Fibroblast of villous mesenchyme (primary cell): ENCODE data around the gene CPNE4. TPM values are rescaled to one million over a fixed set of nuclear protein-coding genes. Genes with fewer than 3 reads are reported as not detected.

ENCODE experiments used
- DNase-seq: peaks from one replicate; pipeline ENCODE4 v3.0.0-alpha.2; 2010; ENCODE audit warnings: low read depth
- H3K4me3 ChIP-seq: 2 replicates; pipeline ENCODE4 v1.5.1; 2011; ENCODE audit warnings: low read depth, mild to moderate bottlenecking, low read length
- total RNA-seq: library from RNA; depleted of rRNA; stranded (reverse); fragments of >200 nt; gene quantifications from 2 replicates; pipeline ENCODE4 v1.2.3, GENCODE V29; 2012
- TF ChIP-seq, protein P1 (sequence below): IDR thresholded peaks from 2 replicates; pipeline ENCODE4 v1.5.1; 2012; ENCODE audit warnings: low read depth, mild to moderate bottlenecking, low read length; ENCODE audit not compliant: insufficient read depth

The CPNE4 gene
- total RNA-seq, 1 donor, result not detected

- no peak overlapping the region for H3K4me3 ChIP-seq
- TF ChIP-seq, protein P1, sequence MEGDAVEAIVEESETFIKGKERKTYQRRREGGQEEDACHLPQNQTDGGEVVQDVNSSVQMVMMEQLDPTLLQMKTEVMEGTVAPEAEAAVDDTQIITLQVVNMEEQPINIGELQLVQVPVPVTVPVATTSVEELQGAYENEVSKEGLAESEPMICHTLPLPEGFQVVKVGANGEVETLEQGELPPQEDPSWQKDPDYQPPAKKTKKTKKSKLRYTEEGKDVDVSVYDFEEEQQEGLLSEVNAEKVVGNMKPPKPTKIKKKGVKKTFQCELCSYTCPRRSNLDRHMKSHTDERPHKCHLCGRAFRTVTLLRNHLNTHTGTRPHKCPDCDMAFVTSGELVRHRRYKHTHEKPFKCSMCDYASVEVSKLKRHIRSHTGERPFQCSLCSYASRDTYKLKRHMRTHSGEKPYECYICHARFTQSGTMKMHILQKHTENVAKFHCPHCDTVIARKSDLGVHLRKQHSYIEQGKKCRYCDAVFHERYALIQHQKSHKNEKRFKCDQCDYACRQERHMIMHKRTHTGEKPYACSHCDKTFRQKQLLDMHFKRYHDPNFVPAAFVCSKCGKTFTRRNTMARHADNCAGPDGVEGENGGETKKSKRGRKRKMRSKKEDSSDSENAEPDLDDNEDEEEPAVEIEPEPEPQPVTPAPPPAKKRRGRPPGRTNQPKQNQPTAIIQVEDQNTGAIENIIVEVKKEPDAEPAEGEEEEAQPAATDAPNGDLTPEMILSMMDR, result no peak
- DNase-seq, result no peak
Observed at GRCh38 chr3:131804565-131805133, 230.2 kb downstream of the CPNE4 start.

GRCh38 chr3:131803113-131803512 lies 231.7 kb downstream of the CPNE4 start:
- no peak for DNase-seq
- TF ChIP-seq, protein P1, result no peak
- no peak overlapping the region for H3K4me3 ChIP-seq

DNA sequence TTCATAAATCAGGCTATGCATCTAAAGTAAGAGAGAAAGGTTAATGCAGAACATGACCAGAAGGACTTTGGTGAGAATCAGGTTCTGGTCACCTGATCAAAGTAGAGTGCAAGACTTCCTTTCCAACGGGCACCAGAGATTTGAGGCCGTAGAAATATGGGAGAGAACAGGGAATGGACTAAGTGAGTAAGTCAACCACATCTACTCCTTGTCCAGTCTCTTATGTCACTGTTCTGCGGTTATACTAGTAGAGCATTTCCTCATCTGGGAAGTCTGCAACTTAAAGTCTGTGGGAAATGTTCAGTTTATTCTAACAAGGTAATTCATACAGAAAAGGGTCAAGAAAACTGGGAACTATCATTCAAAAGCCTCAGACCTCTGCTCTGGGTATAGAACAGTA lies 232.8 kb downstream of the CPNE4 start:
- TF ChIP-seq, protein P1, result no peak
- no peak for DNase-seq
- H3K4me3 ChIP-seq, result no peak overlapping the region

DNA sequence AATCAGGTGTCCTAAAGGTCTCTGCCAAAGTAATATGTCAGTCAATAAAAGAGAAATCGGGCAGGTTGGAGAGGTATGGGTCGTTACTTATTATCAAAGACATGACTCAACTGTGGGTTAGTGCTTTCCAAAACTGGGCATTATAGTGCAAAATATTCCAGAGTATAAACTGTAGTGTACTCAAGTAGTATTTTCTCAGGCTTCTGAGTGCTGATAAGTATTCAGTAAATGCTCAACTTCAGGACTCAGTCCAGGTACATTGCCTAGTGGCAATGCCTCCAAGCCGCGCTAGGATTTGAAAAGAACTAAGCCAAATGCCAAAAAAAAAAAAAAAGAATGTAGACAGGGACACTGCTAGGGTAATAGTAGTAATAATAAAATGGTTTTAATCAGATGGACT lies 233.2 kb downstream of the CPNE4 start:
- TF ChIP-seq, protein P1, result no peak
- DNase-seq, result no peak
- no peak overlapping the region for H3K4me3 ChIP-seq

- no peak overlapping the region for H3K4me3 ChIP-seq
- DNase-seq, result no peak
- TF ChIP-seq, protein P1, result no peak
Observed at GRCh38 chr3:131797776-131798175, 237.0 kb downstream of the CPNE4 start.

DNA sequence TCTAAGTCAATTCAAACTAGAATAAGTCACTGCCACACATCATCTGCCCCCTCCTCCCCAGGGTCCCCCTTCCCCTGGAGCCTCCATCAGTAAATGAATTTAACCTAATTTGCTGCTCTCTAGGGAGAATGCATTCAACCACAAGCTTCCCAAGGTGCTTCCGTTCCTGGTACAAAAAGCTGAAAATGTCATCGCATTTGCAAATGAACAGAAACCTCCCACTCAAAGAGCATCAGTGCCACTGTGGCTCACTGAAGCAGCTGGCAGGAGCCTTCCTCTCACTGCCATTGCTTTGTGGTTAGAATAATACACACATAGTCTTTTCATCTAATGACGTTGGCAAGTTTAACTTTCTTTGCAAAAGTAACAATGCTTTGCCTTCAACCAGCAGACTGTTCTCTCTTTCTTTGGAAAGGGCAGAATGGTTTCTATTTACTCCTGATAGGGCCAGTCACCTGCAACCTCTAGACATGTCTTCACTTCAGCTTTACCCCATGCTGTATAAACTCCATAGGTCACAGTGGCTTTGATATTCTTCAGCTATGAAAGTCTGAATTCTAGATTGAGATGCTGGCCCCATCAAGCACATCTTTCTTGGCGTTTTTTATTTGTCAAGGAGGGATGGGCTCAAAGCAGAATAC lies 238.1 kb downstream of the CPNE4 start:
- no peak for DNase-seq
- TF ChIP-seq, protein P1, result no peak

GRCh38 chr3:131796111-131796510 lies 238.7 kb downstream of the CPNE4 start:
- H3K4me3 ChIP-seq, result no peak overlapping the region
- no peak for DNase-seq
- TF ChIP-seq, protein P1, result no peak

More for the DNA sequence above, 238.1 kb downstream of the CPNE4 start:
- H3K4me3 ChIP-seq, result no peak overlapping the region
